Kidney (tissue), 14 donors: Measurements from ENCODE around the gene AKAP13. TPM values are rescaled to one million over a fixed set of nuclear protein-coding genes. Genes with fewer than 3 reads are reported as not detected.

Experiments used
- DNase-seq, 5 donors: peaks; one replicate each; pipeline ENCODE4 v3.0.0-alpha.2; 2013 to 2020
- FAIRE-seq: peaks from 2 replicates; lab custom pipeline; 2012; peaks lifted over from hg19 to GRCh38; lab: Jason Lieb, UNC
- H3K27ac ChIP-seq, 2 donors: one replicate each; pipeline ENCODE4 v1.7.0; 2013; ENCODE audit warnings: low read depth in 2 of 2, low read length in 2 of 2, inconsistent platforms in 1 of 2
- H3K27me3 ChIP-seq: one replicate; pipeline ENCODE4 v1.7.1; 2013; ENCODE audit warnings: low read length, inconsistent platforms; ENCODE audit not compliant: control insufficient read depth, insufficient read depth
- H3K36me3 ChIP-seq, 3 donors: one replicate each; pipeline versions ENCODE4 v1.7.0 to v1.7.1; 2013; ENCODE audit warnings: low read length in 3 of 3, control low read depth in 1 of 3, inconsistent platforms in 1 of 3; ENCODE audit not compliant: insufficient read depth in 3 of 3, control insufficient read depth in 2 of 3
- H3K4me1 ChIP-seq, 3 donors: one replicate each; pipeline versions ENCODE4 v1.7.0 to v1.7.1; 2013; ENCODE audit warnings: low read length in 3 of 3, inconsistent platforms in 1 of 3, low read depth in 1 of 3; ENCODE audit not compliant: control insufficient read depth in 2 of 3, insufficient read depth in 2 of 3
- H3K4me3 ChIP-seq, 3 donors: one replicate each; pipeline versions ENCODE4 v1.7.0 to v1.8.1; 2013; ENCODE audit warnings: low read length in 3 of 3, control low read depth in 1 of 3, inconsistent platforms in 1 of 3
- H3K9ac ChIP-seq, 3 donors: one replicate each; pipeline versions ENCODE4 v1.7.0 to v1.7.1; 2013; ENCODE audit warnings: low read length in 3 of 3, control low read depth in 1 of 3, inconsistent platforms in 1 of 3
- H3K9me3 ChIP-seq, 3 donors: one replicate each; pipeline versions ENCODE4 v1.7.0 to v1.7.1; 2013; ENCODE audit warnings: low read length in 3 of 3, control low read depth in 1 of 3, inconsistent platforms in 1 of 3; ENCODE audit not compliant: control insufficient read depth in 2 of 3, insufficient read depth in 1 of 3
- CTCF ChIP-seq: IDR thresholded peaks from 3 replicates; pipeline ENCODE4 v1.5.1; 2012; ENCODE audit warnings: mild to moderate bottlenecking, moderate library complexity, borderline replicate concordance; ENCODE audit not compliant: insufficient read depth; ENCODE audit errors: extremely low read depth
- intact Hi-C: fragments of 100-400 bp; cut with DNase I; formaldehyde crosslinking; loops from one replicate; pipeline ENCODE4 v1.11.1; 2022
- polyA plus RNA-seq: library from polyadenylated mRNA; stranded (reverse); fragments of 350-450 nt; fragmentation: Illumina TruSeq; extraction: RNeasy Lipid Tissue Mini Kit (QIAGEN cat#74804); gene quantifications from one replicate; pipeline ENCODE4 v1.2.3, GENCODE V29; 2014; ENCODE audit warnings: low read depth, low replicate concordance; ENCODE audit not compliant: insufficient read depth
- total RNA-seq: library from RNA; stranded (reverse); fragmentation: NEBNext Ultra II Directional; extraction: Animal tissue kit (Norgen Biotek cat#: 25700); gene quantifications from one replicate; pipeline ENCODE4 v1.2.1, GENCODE V29; 2021
- donor health status: control.
- donor health status: control.
- donor health status: control.
- donor health status: control.
- donor health status: control.
- donor health status: DM: yes; HTN: yes; CAD: no.
- donor health status: Normal renal cell carcinoma (clear cell type).

AKAP13 gene
- total and polyA plus RNA-seq, 2 donors from 2014 or later: 18.8 to 174 TPM

GRCh38 chr15:85757073-85757938 lies 376.9 kb downstream of the AKAP13 start:
- Histone ChIP-seq H3K9me3 (no peaks in the 10 kb centered on the region), H3K4me3 (no peak overlapping the region), H3K27ac (no peak overlapping the region), H3K36me3 (peaks cover 0 to 4% (median 0%) of the 10 kb centered on the region in 3 donors), H3K4me1 (peaks cover 0 to 10% (median 7%) of the 10 kb centered on the region in 3 donors), H3K27me3 (no peaks in the 10 kb centered on the region), H3K9ac (no peak overlapping the region)
- TF ChIP-seq CTCF: no peak
- peak in 2 of 5 donors; percentile 27 to 51 for DNase-seq
- FAIRE-seq: no peak
- intact Hi-C loops: no loop called here

GRCh38 chr15:85757939-85758654 lies 377.7 kb downstream of the AKAP13 start:
- no peak overlapping the region for H3K9ac ChIP-seq
- H3K36me3 ChIP-seq: peaks cover 0 to 4% (median 0%) of the 10 kb centered on the region in 3 donors
- FAIRE-seq (no peak), DNase-seq (peak in 2 of 5 donors; percentile 23 to 60)
- no peak overlapping the region for H3K27ac ChIP-seq
- intact Hi-C loops: no loop called here
- TF ChIP-seq CTCF: no peak
- no peaks in the 10 kb centered on the region for H3K27me3 ChIP-seq
- H3K4me1 ChIP-seq: peaks cover 0 to 14% (median 6%) of the 10 kb centered on the region in 3 donors
- H3K9me3 ChIP-seq: no peaks in the 10 kb centered on the region
- no peak overlapping the region for H3K4me3 ChIP-seq

GRCh38 chr15:85758655-85758978 lies 378.2 kb downstream of the AKAP13 start:
- no peak overlapping the region for H3K4me3 ChIP-seq
- H3K9me3 ChIP-seq: no peaks in the 10 kb centered on the region
- H3K9ac ChIP-seq: no peak overlapping the region
- peaks cover 0 to 19% (median 10%) of the 10 kb centered on the region in 3 donors for H3K4me1 ChIP-seq
- FAIRE-seq: no peak
- no peak overlapping the region for H3K27ac ChIP-seq
- H3K36me3 ChIP-seq: peaks cover 0 to 4% (median 0%) of the 10 kb centered on the region in 3 donors
- peak in 1 of 5 donors; percentile 51 for DNase-seq
- TF ChIP-seq CTCF: no peak
- intact Hi-C loops: no loop called here
- no peaks in the 10 kb centered on the region for H3K27me3 ChIP-seq
